ENCODE results near the gene NR3C2. TPM values are rescaled to one million over a fixed set of nuclear protein-coding genes. Genes with fewer than 3 reads are reported as not detected.

The NR3C2 gene
- total and polyA plus RNA-seq, 4 donors = 2.0 to 11.5 (median 3.2) TPM

DNA sequence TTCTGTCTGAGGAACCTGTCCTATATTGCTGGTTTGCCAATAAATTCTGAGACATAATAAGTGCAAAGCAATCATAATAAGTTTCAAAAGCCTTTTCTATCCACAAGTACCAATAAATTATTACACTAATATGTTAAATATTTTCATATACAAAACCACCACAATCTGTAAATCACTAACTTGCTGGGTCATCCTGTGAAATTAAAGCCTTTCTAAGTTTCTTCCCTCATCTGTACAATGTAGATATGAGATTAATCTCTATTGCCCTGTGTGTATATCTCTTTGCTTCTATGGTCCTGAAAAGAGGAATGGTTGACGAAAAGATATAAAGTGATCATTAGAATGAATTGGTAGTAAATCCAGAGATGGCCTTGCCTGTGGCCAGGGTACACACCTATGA is 231.6 kb downstream of the NR3C2 start:
- Histone ChIP-seq H3K36me3 (ENCODE audit: control insufficient read depth in 4 of 4, insufficient read depth in 3 of 4, low read depth in 1 of 4, low read length in 3 of 4) (no peaks in the 10 kb centered on the region), H3K4me1 (ENCODE audit: control insufficient read depth in 4 of 4, insufficient read depth in 4 of 4, low read length in 3 of 4) (no peaks in the 10 kb centered on the region), H3K4me3 (ENCODE audit: low read depth in 1 of 3, low read length in 3 of 3) (no peak overlapping the region), H3K27me3 (ENCODE audit: control insufficient read depth in 4 of 4, insufficient read depth in 4 of 4, low read length in 3 of 4) (no peaks in the 10 kb centered on the region), H3K9me3 (ENCODE audit: control insufficient read depth in 4 of 4, low read length in 3 of 4) (no peaks in the 10 kb centered on the region), H3K9ac (ENCODE audit: low read depth in 1 of 2, low read length in 2 of 2) (no peak overlapping the region), H3K27ac (ENCODE audit: low read depth in 1 of 2, low read length in 2 of 2) (no peak overlapping the region)
- DNase-seq (ENCODE audit: low spot score) = no peak
- 95% methylated on average over 1 of the region's 1 CpG for WGBS
- TF ChIP-seq YY1 (IDR thresholded peaks at IDR 0.05) (no peak), JUND (IDR thresholded peaks at IDR 0.05) (no peak), TAF1 (conservative IDR thresholded peaks at IDR 0.05) (no peak), EGR1 (IDR thresholded peaks at IDR 0.05; ENCODE audit: low read depth in 2 of 2) (no peak), GABPA (IDR thresholded peaks at IDR 0.05 in 1 of 2, conservative IDR thresholded peaks at IDR 0.05 in 1 of 2) (no peak), HNF4A (conservative IDR thresholded peaks at IDR 0.05) (no peak), RXRA (IDR thresholded peaks at IDR 0.05) (no peak), FOXA1 (IDR thresholded peaks at IDR 0.05) (no peak), HNF4G (IDR thresholded peaks at IDR 0.05) (no peak), FOXA2 (IDR thresholded peaks at IDR 0.05) (no peak), REST (IDR thresholded peaks at IDR 0.05) (no peak), NR2F2 (IDR thresholded peaks at IDR 0.05) (no peak), RAD21 (IDR thresholded peaks at IDR 0.05) (no peak), SP1 (IDR thresholded peaks at IDR 0.05) (no peak)
- TF ChIP-seq, protein P1, sequence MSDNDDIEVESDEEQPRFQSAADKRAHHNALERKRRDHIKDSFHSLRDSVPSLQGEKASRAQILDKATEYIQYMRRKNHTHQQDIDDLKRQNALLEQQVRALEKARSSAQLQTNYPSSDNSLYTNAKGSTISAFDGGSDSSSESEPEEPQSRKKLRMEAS (IDR thresholded peaks at IDR 0.05) = no peak
- TF ChIP-seq, protein P2, sequence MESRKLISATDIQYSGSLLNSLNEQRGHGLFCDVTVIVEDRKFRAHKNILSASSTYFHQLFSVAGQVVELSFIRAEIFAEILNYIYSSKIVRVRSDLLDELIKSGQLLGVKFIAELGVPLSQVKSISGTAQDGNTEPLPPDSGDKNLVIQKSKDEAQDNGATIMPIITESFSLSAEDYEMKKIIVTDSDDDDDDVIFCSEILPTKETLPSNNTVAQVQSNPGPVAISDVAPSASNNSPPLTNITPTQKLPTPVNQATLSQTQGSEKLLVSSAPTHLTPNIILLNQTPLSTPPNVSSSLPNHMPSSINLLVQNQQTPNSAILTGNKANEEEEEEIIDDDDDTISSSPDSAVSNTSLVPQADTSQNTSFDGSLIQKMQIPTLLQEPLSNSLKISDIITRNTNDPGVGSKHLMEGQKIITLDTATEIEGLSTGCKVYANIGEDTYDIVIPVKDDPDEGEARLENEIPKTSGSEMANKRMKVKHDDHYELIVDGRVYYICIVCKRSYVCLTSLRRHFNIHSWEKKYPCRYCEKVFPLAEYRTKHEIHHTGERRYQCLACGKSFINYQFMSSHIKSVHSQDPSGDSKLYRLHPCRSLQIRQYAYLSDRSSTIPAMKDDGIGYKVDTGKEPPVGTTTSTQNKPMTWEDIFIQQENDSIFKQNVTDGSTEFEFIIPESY (IDR thresholded peaks at IDR 0.05) = no peak
- TF ChIP-seq, protein P3, sequence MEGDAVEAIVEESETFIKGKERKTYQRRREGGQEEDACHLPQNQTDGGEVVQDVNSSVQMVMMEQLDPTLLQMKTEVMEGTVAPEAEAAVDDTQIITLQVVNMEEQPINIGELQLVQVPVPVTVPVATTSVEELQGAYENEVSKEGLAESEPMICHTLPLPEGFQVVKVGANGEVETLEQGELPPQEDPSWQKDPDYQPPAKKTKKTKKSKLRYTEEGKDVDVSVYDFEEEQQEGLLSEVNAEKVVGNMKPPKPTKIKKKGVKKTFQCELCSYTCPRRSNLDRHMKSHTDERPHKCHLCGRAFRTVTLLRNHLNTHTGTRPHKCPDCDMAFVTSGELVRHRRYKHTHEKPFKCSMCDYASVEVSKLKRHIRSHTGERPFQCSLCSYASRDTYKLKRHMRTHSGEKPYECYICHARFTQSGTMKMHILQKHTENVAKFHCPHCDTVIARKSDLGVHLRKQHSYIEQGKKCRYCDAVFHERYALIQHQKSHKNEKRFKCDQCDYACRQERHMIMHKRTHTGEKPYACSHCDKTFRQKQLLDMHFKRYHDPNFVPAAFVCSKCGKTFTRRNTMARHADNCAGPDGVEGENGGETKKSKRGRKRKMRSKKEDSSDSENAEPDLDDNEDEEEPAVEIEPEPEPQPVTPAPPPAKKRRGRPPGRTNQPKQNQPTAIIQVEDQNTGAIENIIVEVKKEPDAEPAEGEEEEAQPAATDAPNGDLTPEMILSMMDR (IDR thresholded peaks at IDR 0.05; ENCODE audit: low read depth, low read length, missing input control) = no peak
- TF ChIP-seq, protein P4, sequence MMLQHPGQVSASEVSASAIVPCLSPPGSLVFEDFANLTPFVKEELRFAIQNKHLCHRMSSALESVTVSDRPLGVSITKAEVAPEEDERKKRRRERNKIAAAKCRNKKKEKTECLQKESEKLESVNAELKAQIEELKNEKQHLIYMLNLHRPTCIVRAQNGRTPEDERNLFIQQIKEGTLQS (IDR thresholded peaks at IDR 0.05) = no peak
